Stimulated activated CD4-positive, alpha-beta T cell treated with anti-CD3 and anti-CD28 coated beads, Interleukin-4, amount 100 ng/mL, for 24 hours (primary cell): ENCODE measurements around the gene ALAD.
A peak's percentile ranks its signal among the peaks of the same experiment; 100 is the strongest.
"Not testable (repeated sequence)": the region's sequence is repeated elsewhere in the genome, so short reads cannot be mapped to it uniquely, and the experiment has no call there.

ENCODE experiments used
- DNase-seq: peaks from one replicate; pipeline ENCODE4 v3.0.0-alpha.2; 2020

The ALAD gene

DNA sequence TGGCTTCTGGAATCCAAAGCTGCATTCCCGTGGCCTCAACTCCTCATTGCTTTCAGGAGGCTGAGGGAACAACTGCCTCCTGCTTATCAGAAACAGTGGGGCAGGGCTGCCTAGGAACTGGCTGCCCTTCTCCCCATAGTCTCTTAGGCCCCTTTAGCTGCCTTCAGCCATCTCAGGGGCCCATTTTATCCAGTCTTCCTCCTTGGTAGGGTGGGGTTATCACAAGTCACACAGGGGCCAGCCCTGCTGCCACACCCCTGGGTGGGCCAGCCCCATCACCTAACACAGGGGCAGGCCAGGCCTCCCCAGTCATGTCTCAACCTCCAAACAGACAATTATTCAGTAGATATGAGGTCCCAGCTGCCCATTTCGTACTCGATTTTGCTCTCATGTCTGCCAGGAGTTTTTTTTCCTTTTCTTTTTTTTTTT is 3.9 kb downstream of the ALAD start:
- DNase-seq, result no peak

DNA sequence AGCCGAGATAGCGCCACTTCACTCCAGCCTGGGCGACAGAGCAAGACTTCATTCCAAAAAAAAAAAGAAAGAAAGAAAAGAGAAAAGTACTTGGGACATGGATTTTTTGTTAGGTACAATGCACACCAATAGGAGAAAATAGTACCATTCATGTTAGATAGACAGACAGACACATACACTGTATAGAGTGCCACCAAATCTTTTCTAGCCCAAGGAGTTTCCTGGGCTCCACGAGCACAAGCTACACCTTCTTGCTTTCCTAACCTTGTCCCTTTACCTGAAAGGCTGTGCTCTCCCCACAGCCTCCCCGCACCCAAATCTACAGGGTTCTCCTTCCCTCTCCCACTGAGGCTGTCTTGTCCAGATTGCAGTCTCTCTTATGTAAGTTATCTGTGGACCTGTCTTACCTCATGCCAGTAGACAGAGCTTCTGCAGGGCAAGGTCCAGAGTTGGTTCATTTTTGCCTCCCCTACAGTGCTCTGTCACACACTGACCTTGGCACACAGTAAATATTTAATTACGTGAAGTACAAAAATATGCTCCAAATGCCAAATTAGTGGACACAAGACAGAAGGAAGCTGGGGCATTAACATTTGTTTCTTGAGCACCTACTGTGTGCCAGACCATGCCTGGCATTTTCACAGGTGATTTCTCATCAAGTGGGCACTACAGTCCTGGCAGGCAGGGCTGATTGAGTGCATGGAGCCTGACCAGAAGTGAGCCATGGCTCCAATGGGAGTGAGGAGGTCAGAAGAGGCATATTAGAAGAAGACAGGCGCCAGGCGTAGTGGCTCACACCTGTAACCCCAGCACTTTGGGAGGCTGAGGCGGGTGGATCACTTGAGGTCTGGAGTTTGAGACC is 5.9 kb downstream of the ALAD start:
- DNase-seq, result no peak

DNA sequence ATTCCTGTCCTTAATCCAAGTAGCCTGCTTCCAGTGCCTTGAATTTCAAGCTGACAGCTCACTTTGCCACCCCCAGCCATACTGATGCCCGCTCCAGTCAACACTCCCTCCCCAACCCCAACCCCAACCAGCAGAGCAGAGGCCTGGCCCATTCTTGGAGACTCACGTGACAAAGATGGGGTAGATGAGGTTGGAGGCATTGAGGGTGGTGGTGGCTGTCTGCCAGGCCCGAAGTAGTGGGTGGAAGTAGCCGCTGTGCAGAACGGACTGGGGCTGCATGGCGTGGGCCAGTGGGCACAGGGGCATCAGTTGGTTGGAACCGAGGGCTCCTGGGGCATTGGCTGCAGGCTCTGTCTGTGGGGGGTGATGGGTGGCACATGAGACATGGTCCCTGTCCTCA is 7.8 kb downstream of the ALAD start:
- DNase-seq, result no peak

DNA sequence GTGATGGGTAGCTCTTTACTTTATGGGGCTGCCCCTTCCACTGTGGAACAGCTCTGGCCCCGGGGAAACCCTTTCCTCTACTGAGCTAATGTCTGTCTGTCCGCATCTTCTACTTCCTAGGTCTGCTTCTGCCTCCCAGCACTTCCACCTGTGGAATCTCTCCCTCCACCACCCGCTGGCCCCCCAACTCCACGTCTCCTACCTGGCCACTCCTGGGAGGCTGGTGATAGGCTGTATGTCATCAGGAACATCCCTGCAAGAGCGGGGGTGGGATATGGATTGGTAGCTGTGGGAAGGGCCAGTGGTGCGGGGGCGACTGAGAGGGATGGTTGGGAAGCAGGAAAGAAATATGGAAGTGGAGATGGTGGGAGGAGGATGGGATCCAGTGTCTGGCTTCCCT is 9.2 kb downstream of the ALAD start:
- DNase-seq, result no peak

DNA sequence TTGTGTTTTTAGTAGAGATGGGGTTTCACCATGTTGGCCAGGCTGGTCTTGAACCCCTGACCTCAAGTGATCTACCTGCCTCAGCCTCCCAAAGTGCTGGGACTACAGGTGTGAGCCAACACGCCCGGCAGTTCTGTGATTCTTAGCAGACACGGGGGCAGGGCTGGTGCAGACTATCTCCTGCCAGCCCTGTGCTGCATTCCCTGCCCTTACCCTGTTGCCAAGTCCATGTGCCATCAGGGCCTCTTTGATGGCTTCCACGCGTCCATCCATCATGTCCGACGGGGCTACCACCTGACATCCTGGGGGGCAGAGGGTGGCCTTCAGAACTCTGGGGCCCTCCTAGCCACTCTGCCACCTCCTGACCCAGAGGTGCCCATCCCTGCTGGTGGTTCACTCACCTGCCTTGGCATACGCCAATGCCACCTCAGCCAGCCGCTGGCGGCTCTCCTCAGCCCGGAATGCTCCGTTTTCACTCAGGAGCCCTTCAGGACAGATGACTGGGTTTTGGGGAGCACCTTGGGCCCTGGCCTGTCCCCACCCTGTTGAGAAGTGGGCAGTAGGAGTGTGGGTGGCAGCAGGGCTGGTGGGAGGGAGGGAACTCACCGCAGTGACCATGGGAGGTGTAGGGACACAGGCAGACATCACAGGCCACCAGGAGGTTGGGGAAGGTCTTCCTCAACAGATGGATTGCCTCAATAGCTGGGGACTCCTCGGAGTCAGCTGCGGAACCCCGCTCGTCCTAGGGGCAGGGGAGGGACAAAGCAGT is 10.7 kb downstream of the ALAD start:
- DNase-seq, result no peak

- no peak for DNase-seq
These were observed 11.6 kb downstream of the ALAD start for GRCh38 chr9:113389451-113389850.

DNA sequence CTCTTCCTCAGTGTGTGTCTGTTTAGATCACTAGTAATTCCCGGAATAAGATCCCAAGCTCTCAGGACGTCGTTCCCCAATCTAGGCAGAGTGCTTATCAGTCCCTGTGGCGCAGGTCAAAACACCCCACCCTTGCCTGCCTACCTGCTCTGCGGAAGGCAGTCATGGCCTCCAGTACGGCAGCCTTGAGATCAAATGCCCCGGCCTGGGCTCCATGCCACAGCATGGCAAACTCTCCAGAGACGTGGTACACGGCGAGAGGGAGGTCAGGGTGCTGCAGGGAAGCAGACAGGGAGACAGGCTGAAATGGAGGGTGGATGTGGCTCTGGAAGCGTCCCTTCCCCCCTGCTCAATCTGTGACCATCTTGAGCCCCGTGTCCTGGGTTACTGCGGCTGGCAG is 12.3 kb downstream of the ALAD start:
- DNase-seq, result no peak

GRCh38 chr9:113387560-113388230 is 13.4 kb downstream of the ALAD start:
- no peak for DNase-seq

GRCh38 chr9:113386571-113387393 is 14.3 kb downstream of the ALAD start:
- no peak for DNase-seq

GRCh38 chr9:113381909-113382411 is 19.1 kb downstream of the ALAD start:
- no peak for DNase-seq

DNA sequence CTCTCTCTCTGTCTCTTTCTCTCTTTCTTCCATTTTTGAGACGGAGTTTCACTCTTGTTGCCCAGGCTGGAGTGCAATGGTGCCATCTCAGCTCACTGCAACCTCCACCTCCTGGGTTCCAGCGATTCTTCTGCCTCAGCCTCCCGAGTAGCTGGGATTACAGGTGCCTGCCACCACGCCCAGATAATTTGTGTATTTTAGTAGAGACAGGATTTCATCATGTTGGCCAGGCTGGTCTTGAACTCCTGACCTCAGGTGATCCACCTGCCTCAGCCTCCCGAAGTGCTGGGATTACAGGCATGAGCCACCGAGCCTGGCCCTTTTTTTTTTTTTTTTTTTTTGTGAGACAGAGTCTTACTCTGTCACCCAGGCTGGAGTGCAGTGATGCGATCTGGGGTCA is 19.6 kb downstream of the ALAD start:
- not testable (repeated sequence) for DNase-seq

GRCh38 chr9:113380869-113381378 is 20.2 kb downstream of the ALAD start:
- no peak for DNase-seq

GRCh38 chr9:113379829-113380210 is 21.3 kb downstream of the ALAD start:
- DNase-seq, result not testable (repeated sequence)

DNA sequence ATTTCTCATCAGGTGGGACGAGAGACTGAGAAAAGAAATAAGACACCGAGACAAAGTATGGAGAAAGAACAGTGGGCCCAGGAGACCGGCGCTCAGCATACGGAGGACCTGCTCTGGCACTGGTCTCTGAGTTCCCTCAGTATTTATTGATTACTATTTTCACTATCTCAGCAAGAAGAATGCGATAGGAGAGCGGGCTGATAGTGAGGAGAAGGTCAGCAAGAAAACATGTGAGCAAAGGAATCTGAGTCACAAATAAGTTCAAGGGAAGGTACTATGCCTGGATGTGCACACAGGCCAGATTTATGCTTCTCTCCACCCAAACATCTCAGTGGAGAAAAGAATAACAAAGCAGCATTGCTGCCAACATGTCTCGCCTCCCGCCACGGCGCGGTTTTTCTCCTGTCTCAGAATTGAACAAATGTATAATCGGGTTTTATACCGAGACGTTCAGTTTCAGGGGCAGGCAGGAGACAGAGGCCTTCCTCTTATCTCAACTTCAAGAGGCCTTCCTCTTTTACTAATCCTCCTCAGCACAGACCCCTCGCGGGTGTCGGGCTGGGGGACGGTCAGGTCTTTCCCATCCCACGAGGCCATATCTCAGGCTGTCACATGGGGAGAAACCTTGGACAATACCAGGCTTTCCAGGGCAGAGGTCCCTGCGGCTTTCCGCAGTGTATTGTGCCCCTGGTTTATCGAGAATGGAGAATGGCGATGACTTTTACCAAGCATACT is 21.8 kb downstream of the ALAD start:
- DNase-seq, result not testable (repeated sequence)

GRCh38 chr9:113376634-113377567 is 24.2 kb downstream of the ALAD start, which contains the start of gene HDHD3:
HDHD3 (minus strand) TSS chr9:113376986; CDS start chr9:113374354, 2,632 bp downstream.
- peak; percentile 70 for DNase-seq

DNA sequence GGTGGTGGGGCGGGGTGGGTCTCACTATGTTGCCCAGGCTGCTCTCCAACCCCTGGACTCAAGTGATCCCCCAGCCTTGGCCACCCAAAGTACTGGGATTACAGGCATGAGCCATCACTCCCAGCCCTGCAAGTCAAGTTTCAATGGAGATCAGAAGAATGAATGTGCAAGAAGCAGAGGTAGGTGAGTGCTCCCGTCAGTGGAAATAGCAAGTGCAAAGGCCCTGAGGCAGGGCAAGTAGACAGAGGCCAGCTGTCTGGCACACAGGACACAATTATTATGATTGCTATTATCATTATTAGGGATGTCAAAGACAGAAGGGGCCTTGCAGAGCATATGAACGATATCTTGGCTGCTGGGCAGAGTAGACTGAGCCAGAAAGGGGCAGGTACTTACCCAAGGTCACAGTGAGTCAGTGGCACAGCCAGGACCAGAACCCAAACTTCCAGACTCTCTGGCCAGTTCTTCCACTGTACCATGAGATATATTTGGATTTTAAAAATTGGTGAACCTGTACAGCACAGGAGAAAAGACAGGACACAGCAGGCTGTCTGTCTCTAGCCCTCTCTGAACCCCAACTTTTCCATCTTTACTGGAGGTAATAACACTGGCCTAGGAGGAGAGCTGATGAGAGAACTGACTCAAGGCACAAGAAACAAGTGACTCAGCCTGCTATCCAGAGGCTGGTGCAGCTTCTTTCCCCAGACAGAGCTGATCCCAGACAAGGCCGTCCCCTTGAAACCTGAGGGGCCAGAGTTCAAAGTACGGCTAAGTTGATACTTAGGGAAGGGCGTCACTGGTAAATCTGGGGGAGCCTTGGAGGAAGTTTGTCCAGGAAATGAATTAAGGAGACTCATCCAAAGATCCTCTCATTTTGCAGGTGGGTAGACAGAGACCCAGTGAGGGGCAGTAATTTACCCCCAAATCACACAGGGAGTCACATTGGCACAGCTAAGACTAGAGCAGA is 25.7 kb downstream of the ALAD start:
- no peak for DNase-seq

DNA sequence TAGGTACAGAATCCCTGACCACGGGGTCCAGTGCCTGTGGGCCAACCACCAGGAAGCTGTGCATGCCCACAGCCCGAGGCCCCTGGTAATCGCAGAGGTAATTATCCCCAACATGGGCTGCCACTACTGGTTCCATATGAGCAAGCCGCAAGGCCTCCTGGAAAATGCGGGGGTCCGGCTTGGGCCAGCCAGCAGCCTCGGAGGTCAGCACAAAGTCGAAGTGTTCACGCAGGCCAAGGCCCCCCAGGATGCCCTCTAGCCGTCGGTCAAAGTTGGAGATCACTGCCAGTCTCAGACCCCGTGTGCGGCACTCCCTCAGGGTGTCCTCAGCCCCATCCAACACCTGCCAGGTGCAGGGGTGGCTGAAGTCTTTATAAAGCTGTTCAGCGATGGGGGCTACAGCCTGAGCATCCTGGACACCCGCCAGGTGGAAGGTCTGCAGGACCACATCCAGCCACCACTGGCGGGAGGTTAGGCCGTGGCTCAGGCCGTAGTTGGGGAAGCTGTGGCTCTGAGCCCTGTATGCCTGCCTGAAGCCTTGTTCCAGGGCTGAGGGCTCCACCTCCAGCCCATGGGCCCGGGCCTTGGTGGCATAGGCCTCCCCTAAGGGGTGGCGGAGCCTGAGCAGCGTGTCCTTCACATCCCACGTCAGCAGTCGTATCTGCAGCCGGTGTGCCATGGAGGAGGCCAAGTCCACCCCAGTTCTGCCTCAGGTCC is 27.2 kb downstream of the ALAD start:
- no peak for DNase-seq

- no peak for DNase-seq
These were observed 27.8 kb downstream of the ALAD start for GRCh38 chr9:113373256-113373655.
